ENCODE measurements around the gene GPR15. TPM values are rescaled to one million over a fixed set of nuclear protein-coding genes. Genes with fewer than 3 reads are reported as not detected.

The GPR15 gene
- total and polyA plus RNA-seq, 2 donors (not counting 1 experiment from before 2014, with no cell fraction given): under 0.01 TPM; not detected in 1

GRCh38 chr3:98568402-98568801 lies 36.6 kb downstream of the GPR15 start:
- Histone ChIP-seq H2AFZ (ENCODE audit: low read length) (no peak overlapping the region), H3K79me2 (ENCODE audit: control insufficient read depth, insufficient read depth, low read length) (no peaks in the 10 kb centered on the region), H3K27me3 (ENCODE audit: control insufficient read depth, insufficient read depth, low read length) (no peaks in the 10 kb centered on the region), H3K36me3 (ENCODE audit: control insufficient read depth, insufficient read depth, low read length) (no peaks in the 10 kb centered on the region), H3K27ac (ENCODE audit: insufficient read depth, low read length) (no peak overlapping the region), H3K9ac (ENCODE audit: insufficient read depth, low read length) (no peak overlapping the region), H3K4me1 (ENCODE audit: control insufficient read depth, extremely low read depth, insufficient read depth, low read length) (peaks cover 3% of the 10 kb centered on the region), H3K9me3 (ENCODE audit: control insufficient read depth, insufficient read depth, low read depth, low read length) (no peaks in the 10 kb centered on the region), H4K20me1 (ENCODE audit: control insufficient read depth, extremely low read depth, insufficient read depth, low read length) (no peaks in the 10 kb centered on the region), H3K4me3 (replicated peaks in 1 of 4; ENCODE audit: control extremely low read depth in 1 of 4, insufficient read depth in 1 of 4, low read depth in 3 of 4, low read length in 4 of 4) (no peak overlapping the region), H3K4me2 (ENCODE audit: extremely low read depth, insufficient read depth, low read length) (no peak overlapping the region)
- no peak for DNase-seq (ENCODE audit: low read depth in 2 of 2)
- TF ChIP-seq, protein P1, sequence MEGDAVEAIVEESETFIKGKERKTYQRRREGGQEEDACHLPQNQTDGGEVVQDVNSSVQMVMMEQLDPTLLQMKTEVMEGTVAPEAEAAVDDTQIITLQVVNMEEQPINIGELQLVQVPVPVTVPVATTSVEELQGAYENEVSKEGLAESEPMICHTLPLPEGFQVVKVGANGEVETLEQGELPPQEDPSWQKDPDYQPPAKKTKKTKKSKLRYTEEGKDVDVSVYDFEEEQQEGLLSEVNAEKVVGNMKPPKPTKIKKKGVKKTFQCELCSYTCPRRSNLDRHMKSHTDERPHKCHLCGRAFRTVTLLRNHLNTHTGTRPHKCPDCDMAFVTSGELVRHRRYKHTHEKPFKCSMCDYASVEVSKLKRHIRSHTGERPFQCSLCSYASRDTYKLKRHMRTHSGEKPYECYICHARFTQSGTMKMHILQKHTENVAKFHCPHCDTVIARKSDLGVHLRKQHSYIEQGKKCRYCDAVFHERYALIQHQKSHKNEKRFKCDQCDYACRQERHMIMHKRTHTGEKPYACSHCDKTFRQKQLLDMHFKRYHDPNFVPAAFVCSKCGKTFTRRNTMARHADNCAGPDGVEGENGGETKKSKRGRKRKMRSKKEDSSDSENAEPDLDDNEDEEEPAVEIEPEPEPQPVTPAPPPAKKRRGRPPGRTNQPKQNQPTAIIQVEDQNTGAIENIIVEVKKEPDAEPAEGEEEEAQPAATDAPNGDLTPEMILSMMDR (conservative IDR thresholded peaks at IDR 0.05 in 1 of 2, IDR thresholded peaks at IDR 0.05 in 1 of 2; ENCODE audit: low read depth in 1 of 2, low read length in 2 of 2): no peak
- no peak for TF ChIP-seq EZH2 (IDR thresholded peaks at IDR 0.05; ENCODE audit: low read length, missing control alignments)

- DNase-seq (ENCODE audit: low read depth in 2 of 2): peak in 1 of 2 donors; percentile 54
These were observed 41.5 kb downstream of the GPR15 start for GRCh38 chr3:98573181-98573728.

DNA sequence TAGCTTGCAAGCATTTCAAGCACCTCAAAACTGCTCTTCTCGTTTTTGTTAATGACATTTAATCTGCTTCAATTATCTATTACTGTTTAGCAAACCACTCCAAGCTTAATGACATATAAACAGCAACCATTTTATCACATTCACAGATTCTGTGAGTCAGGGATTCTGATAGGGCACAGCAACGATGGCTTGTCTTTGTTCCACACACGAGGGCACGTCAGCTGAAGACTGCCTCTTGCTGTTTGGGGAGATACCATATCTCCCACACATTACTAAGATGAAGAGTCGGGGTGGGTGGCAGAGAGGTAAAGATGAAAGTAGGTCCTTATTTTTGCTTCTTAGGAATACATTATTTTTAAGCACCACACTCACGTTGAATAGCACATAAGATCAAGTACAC lies 42.4 kb downstream of the GPR15 start:
- peaks cover 3% of the 10 kb centered on the region for H3K4me1 ChIP-seq (ENCODE audit: control insufficient read depth, extremely low read depth, insufficient read depth, low read length)
- TF ChIP-seq, protein P1 (conservative IDR thresholded peaks at IDR 0.05 in 1 of 2, IDR thresholded peaks at IDR 0.05 in 1 of 2; ENCODE audit: low read depth in 1 of 2, low read length in 2 of 2): no peak
- TF ChIP-seq EZH2 (IDR thresholded peaks at IDR 0.05; ENCODE audit: low read length, missing control alignments): no peak
- H3K36me3 ChIP-seq (ENCODE audit: control insufficient read depth, insufficient read depth, low read length): no peaks in the 10 kb centered on the region
- no peak overlapping the region for H3K9ac ChIP-seq (ENCODE audit: insufficient read depth, low read length)
- H3K4me2 ChIP-seq (ENCODE audit: extremely low read depth, insufficient read depth, low read length): no peak overlapping the region
- H3K4me3 ChIP-seq (replicated peaks in 1 of 4; ENCODE audit: control extremely low read depth in 1 of 4, insufficient read depth in 1 of 4, low read depth in 3 of 4, low read length in 4 of 4): no peak overlapping the region
- H3K79me2 ChIP-seq (ENCODE audit: control insufficient read depth, insufficient read depth, low read length): no peaks in the 10 kb centered on the region
- no peak for DNase-seq (ENCODE audit: low read depth in 2 of 2)
- H3K9me3 ChIP-seq (ENCODE audit: control insufficient read depth, insufficient read depth, low read depth, low read length): no peaks in the 10 kb centered on the region
- H2AFZ ChIP-seq (ENCODE audit: low read length): no peak overlapping the region
- no peaks in the 10 kb centered on the region for H3K27me3 ChIP-seq (ENCODE audit: control insufficient read depth, insufficient read depth, low read length)
- H4K20me1 ChIP-seq (ENCODE audit: control insufficient read depth, extremely low read depth, insufficient read depth, low read length): no peaks in the 10 kb centered on the region
- H3K27ac ChIP-seq (ENCODE audit: insufficient read depth, low read length): no peak overlapping the region

More at GRCh38 chr3:98573181-98573728, 41.5 kb downstream of the GPR15 start:
- no peak overlapping the region for H2AFZ ChIP-seq (ENCODE audit: low read length)
- H3K4me1 ChIP-seq (ENCODE audit: control insufficient read depth, extremely low read depth, insufficient read depth, low read length): peaks cover 3% of the 10 kb centered on the region
- TF ChIP-seq, protein P1 (conservative IDR thresholded peaks at IDR 0.05 in 1 of 2, IDR thresholded peaks at IDR 0.05 in 1 of 2; ENCODE audit: low read depth in 1 of 2, low read length in 2 of 2): peak; percentile 34 to 52
- TF ChIP-seq EZH2 (IDR thresholded peaks at IDR 0.05; ENCODE audit: low read length, missing control alignments): no peak
- no peak overlapping the region for H3K4me2 ChIP-seq (ENCODE audit: extremely low read depth, insufficient read depth, low read length)
- H3K27ac ChIP-seq (ENCODE audit: insufficient read depth, low read length): no peak overlapping the region
- H3K27me3 ChIP-seq (ENCODE audit: control insufficient read depth, insufficient read depth, low read length): no peaks in the 10 kb centered on the region
- no peaks in the 10 kb centered on the region for H3K79me2 ChIP-seq (ENCODE audit: control insufficient read depth, insufficient read depth, low read length)
- H3K9ac ChIP-seq (ENCODE audit: insufficient read depth, low read length): no peak overlapping the region
- no peaks in the 10 kb centered on the region for H3K9me3 ChIP-seq (ENCODE audit: control insufficient read depth, insufficient read depth, low read depth, low read length)
- H3K4me3 ChIP-seq (replicated peaks in 1 of 4; ENCODE audit: control extremely low read depth in 1 of 4, insufficient read depth in 1 of 4, low read depth in 3 of 4, low read length in 4 of 4): no peak overlapping the region
- H3K36me3 ChIP-seq (ENCODE audit: control insufficient read depth, insufficient read depth, low read length): no peaks in the 10 kb centered on the region
- no peaks in the 10 kb centered on the region for H4K20me1 ChIP-seq (ENCODE audit: control insufficient read depth, extremely low read depth, insufficient read depth, low read length)

All from fibroblast of lung (primary cell).